ENCODE measurements around the gene TGFBR3.

The TGFBR3 gene

DNA sequence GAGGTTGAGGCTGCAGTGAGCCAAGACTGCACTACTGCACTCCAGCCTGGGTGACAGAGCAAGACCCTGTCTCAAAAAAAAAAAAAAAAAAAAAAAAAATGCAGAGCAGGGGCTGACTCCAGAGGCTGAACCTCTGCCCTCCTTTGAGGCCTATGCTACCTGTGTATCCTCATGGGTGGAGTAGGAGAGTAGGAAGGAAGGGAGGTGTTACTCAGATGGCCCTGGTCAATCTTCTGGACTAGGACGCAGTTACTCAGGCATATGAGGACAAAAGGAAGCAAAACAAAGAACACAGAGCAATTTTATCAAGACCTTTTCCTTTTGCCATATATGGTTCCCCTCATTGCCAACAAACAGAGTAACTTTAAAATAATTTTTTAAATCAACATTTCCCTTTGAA is 35.2 kb downstream of the TGFBR3 start:
- no peak for DNase-seq (ENCODE audit: extremely low read depth, low read depth)

GRCh38 chr1:91847851-91848250 is 38.1 kb downstream of the TGFBR3 start:
- DNase-seq (ENCODE audit: extremely low read depth, low read depth), result no peak
- TF ChIP-seq CTCF (IDR thresholded peaks at IDR 0.05; ENCODE audit: low read depth, low read length), result no peak

More for the DNA sequence above, 35.2 kb downstream of the TGFBR3 start:
- TF ChIP-seq CTCF (IDR thresholded peaks at IDR 0.05; ENCODE audit: low read depth, low read length), result no peak

GRCh38 chr1:91846639-91847013 is 39.3 kb downstream of the TGFBR3 start:
- no peak for TF ChIP-seq CTCF (IDR thresholded peaks at IDR 0.05; ENCODE audit: low read depth, low read length)
- no peak for DNase-seq (ENCODE audit: extremely low read depth, low read depth)

- TF ChIP-seq CTCF (IDR thresholded peaks at IDR 0.05; ENCODE audit: low read depth, low read length), result no peak
- DNase-seq (ENCODE audit: extremely low read depth, low read depth), result peak; percentile 31
Measured at GRCh38 chr1:91846007-91846638, 39.8 kb downstream of the TGFBR3 start.

- no peak for TF ChIP-seq CTCF (IDR thresholded peaks at IDR 0.05; ENCODE audit: low read depth, low read length)
- peak; percentile 91 for DNase-seq (ENCODE audit: extremely low read depth, low read depth)
Measured at GRCh38 chr1:91844862-91845528, 41.0 kb downstream of the TGFBR3 start.

DNA sequence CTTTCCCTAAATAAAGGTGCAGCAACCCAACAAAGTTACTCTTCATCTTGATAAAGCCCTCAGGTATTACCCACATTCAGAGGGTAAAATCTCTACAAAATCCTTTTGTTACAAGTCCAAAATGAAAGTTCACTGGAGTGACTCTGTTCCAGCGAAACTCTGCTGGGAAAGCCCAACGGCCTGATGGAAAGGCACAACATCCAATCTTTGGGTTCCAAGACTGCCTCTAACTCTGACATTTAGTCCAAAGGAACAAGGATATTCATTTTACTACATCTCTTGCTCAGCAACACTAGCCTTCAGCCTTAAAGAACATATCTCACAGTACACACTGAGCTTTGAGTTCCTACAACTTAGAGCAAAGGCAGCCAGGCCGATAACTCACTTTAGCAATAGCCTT is 42.1 kb downstream of the TGFBR3 start:
- TF ChIP-seq CTCF (IDR thresholded peaks at IDR 0.05; ENCODE audit: low read depth, low read length), result no peak
- DNase-seq (ENCODE audit: extremely low read depth, low read depth), result no peak

GRCh38 chr1:91842563-91842962 is 43.4 kb downstream of the TGFBR3 start:
- no peak for TF ChIP-seq CTCF (IDR thresholded peaks at IDR 0.05; ENCODE audit: low read depth, low read length)
- DNase-seq (ENCODE audit: extremely low read depth, low read depth), result no peak
